ENCODE results near the gene RSBN1.
"Not testable (repeated sequence)": the region's sequence is repeated elsewhere in the genome, so short reads cannot be mapped to it uniquely, and the experiment has no call there.

The RSBN1 gene

DNA sequence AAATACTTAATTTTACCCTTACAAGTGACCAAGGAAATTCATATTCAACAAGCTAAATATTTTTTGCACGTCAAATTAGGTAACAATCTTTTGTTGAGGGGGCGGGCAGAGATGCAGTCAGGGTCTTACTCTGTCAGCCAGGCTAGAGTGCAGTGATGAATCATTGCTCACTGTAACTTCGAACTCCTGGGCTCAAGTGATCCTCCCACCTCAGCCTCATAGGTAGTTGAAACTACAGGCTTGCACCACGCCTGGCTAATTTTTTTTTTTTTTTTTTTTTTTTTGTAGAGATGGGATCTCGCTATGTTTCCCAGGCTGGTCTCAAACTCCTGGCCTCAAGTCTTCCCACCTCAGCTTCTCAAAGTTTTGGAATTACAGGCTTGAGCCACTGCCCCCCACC is 79.5 kb downstream of the RSBN1 start:
- Histone ChIP-seq H3K27me3 (ENCODE audit: control insufficient read depth, insufficient read depth, low read length) (no peaks in the 10 kb centered on the region), H3K36me3 (ENCODE audit: control insufficient read depth, insufficient read depth, low read length) (peaks cover 38% of the 10 kb centered on the region)

GRCh38 chr1:113721010-113721409 is 91.3 kb downstream of the RSBN1 start:
- no peak overlapping the region for H3K9ac ChIP-seq (ENCODE audit: low read depth, low read length)
- H3K9me3 ChIP-seq (ENCODE audit: control insufficient read depth, insufficient read depth, low read length) = peaks cover 34% of the 10 kb centered on the region
- H3K36me3 ChIP-seq (ENCODE audit: control insufficient read depth, insufficient read depth, low read length) = peaks cover 46% of the 10 kb centered on the region
- H3K4me1 ChIP-seq (ENCODE audit: control insufficient read depth, insufficient read depth, low read length) = no peaks in the 10 kb centered on the region
- H3K27ac ChIP-seq (ENCODE audit: low read depth, low read length) = no peak overlapping the region
- H3K4me3 ChIP-seq (ENCODE audit: low read depth, low read length) = no peak overlapping the region
- no peaks in the 10 kb centered on the region for H3K27me3 ChIP-seq (ENCODE audit: control insufficient read depth, insufficient read depth, low read length)

More for the DNA sequence above, 79.5 kb downstream of the RSBN1 start:
- H3K4me3 ChIP-seq (ENCODE audit: low read depth, low read length) = no peak overlapping the region
- no peaks in the 10 kb centered on the region for H3K4me1 ChIP-seq (ENCODE audit: control insufficient read depth, insufficient read depth, low read length)
- H3K9me3 ChIP-seq (ENCODE audit: control insufficient read depth, insufficient read depth, low read length) = no peaks in the 10 kb centered on the region
- H3K27ac ChIP-seq (ENCODE audit: low read depth, low read length) = no peak overlapping the region
- no peak overlapping the region for H3K9ac ChIP-seq (ENCODE audit: low read depth, low read length)

DNA sequence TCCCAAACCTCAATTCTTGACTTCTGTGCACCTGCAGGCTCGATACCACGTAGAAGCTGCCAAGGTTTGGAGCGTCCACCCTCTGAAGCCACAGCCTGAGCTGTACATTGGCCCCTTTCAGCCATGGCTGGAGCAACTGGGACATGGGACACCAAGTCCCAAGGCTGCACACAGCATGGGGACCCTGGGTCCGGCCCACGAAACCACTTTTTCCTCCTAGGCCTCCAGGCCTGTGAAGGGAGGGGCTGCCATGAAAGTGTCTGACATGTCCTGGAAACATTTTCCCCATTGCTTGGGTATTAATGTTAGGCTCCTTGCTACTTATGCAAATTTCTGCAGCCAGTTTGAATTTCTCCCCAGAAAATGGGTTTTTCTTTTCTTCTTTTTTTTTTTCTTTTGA is 93.7 kb downstream of the RSBN1 start:
- not testable (repeated sequence) for H3K27me3 ChIP-seq (ENCODE audit: control insufficient read depth, insufficient read depth, low read length); H3K9ac ChIP-seq (ENCODE audit: low read depth, low read length); H3K27ac ChIP-seq (ENCODE audit: low read depth, low read length); H3K4me1 ChIP-seq (ENCODE audit: control insufficient read depth, insufficient read depth, low read length); H3K4me3 ChIP-seq (ENCODE audit: low read depth, low read length)
- peaks cover 38% of the 10 kb centered on the region for H3K36me3 ChIP-seq (ENCODE audit: control insufficient read depth, insufficient read depth, low read length)
- H3K9me3 ChIP-seq (ENCODE audit: control insufficient read depth, insufficient read depth, low read length) = peaks cover 34% of the 10 kb centered on the region

DNA sequence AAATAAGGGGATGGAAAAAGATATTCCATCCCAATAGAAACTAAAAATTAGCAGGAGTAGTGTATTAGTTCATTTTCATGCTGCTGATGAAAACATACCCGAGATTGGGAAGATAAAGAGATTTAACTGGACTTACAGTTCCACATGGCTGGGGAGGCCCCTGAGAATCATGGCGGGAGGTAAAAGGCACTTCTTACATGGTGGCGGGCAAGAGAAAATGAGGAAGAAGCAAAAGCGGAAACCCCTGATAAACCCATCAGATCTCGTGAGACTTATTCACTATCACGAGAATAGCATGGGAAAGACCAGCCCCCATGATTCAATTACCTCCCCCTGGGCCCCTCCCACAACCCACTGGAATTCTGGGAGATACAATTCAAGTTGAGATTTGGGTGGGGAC is 94.8 kb downstream of the RSBN1 start:
- Histone ChIP-seq H3K36me3 (ENCODE audit: control insufficient read depth, insufficient read depth, low read length) (peaks cover 39% of the 10 kb centered on the region), H3K9me3 (ENCODE audit: control insufficient read depth, insufficient read depth, low read length) (peaks cover 34% of the 10 kb centered on the region)
- not testable (repeated sequence) for H3K27me3 ChIP-seq (ENCODE audit: control insufficient read depth, insufficient read depth, low read length); H3K9ac ChIP-seq (ENCODE audit: low read depth, low read length); H3K27ac ChIP-seq (ENCODE audit: low read depth, low read length); H3K4me3 ChIP-seq (ENCODE audit: low read depth, low read length); H3K4me1 ChIP-seq (ENCODE audit: control insufficient read depth, insufficient read depth, low read length)

GRCh38 chr1:113714606-113715269 is 97.5 kb downstream of the RSBN1 start:
- H3K9ac ChIP-seq (ENCODE audit: low read depth, low read length) = no peak overlapping the region
- H3K27ac ChIP-seq (ENCODE audit: low read depth, low read length) = no peak overlapping the region
- H3K27me3 ChIP-seq (ENCODE audit: control insufficient read depth, insufficient read depth, low read length) = no peaks in the 10 kb centered on the region
- no peak overlapping the region for H3K4me3 ChIP-seq (ENCODE audit: low read depth, low read length)
- H3K36me3 ChIP-seq (ENCODE audit: control insufficient read depth, insufficient read depth, low read length) = peaks cover 44% of the 10 kb centered on the region
- no peaks in the 10 kb centered on the region for H3K4me1 ChIP-seq (ENCODE audit: control insufficient read depth, insufficient read depth, low read length)
- H3K9me3 ChIP-seq (ENCODE audit: control insufficient read depth, insufficient read depth, low read length) = peaks cover 19% of the 10 kb centered on the region
